AG04449 (cell line): ENCODE measurements around the gene KLHDC8A.

ENCODE experiments used
- CTCF ChIA-PET: fragments of 350-600 bp; formaldehyde crosslinking; extraction: SDS; loops from one replicate; lab custom pipeline; 2021; ENCODE audit warnings: antibody characterized with exemption; lab: Yijun Ruan, JAX
- POLR2A ChIA-PET: fragments of 400-600, 350-600 bp; formaldehyde crosslinking; extraction: SDS; loops from one replicate; lab custom pipeline; 2020; ENCODE audit warnings: antibody characterized with exemption, inconsistent platforms; lab: Yijun Ruan, JAX
- DNase-seq: peaks from one replicate; pipeline ENCODE4 v3.0.0-alpha.2; 2010; ENCODE audit warnings: low read depth, low spot score
- H3K4me3 ChIP-seq: 2 replicates; pipeline ENCODE4 v1.5.1; 2011; ENCODE audit warnings: low read depth, mild to moderate bottlenecking, control low read depth, low read length
- TF ChIP-seq, protein P1 (sequence below): IDR thresholded peaks from one replicate; pipeline ENCODE4 v1.5.1; 2011; ENCODE audit warnings: mild to moderate bottlenecking, moderate library complexity, low read length, control low read depth, inconsistent platforms; ENCODE audit not compliant: insufficient read depth; ENCODE audit errors: missing control alignments

Gene KLHDC8A

GRCh38 chr1:205354259-205355074 is 2.3 kb downstream of the KLHDC8A start:
- DNase-seq: no peak
- TF ChIP-seq, protein P1, sequence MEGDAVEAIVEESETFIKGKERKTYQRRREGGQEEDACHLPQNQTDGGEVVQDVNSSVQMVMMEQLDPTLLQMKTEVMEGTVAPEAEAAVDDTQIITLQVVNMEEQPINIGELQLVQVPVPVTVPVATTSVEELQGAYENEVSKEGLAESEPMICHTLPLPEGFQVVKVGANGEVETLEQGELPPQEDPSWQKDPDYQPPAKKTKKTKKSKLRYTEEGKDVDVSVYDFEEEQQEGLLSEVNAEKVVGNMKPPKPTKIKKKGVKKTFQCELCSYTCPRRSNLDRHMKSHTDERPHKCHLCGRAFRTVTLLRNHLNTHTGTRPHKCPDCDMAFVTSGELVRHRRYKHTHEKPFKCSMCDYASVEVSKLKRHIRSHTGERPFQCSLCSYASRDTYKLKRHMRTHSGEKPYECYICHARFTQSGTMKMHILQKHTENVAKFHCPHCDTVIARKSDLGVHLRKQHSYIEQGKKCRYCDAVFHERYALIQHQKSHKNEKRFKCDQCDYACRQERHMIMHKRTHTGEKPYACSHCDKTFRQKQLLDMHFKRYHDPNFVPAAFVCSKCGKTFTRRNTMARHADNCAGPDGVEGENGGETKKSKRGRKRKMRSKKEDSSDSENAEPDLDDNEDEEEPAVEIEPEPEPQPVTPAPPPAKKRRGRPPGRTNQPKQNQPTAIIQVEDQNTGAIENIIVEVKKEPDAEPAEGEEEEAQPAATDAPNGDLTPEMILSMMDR: peak; percentile 73
- POLR2A ChIA-PET: interaction anchor here (0.8 kb wide), 1 partner anchor 22 kb away, joined by 3 read pairs; no protein-coding TSS in a partner anchor
- no peak overlapping the region for H3K4me3 ChIP-seq
- CTCF ChIA-PET: interaction anchor here (0.6 to 6.5 kb wide), 78 partner anchors 9 to 523 kb away, joined by 3 to 201 read pairs (median 6); partner anchors contain the start of genes BLACAT1, LEMD1 and NUAK2

GRCh38 chr1:205353612-205354011 is 3.1 kb downstream of the KLHDC8A start:
- CTCF ChIA-PET: interaction anchor here (0.6 to 6.5 kb wide), 78 partner anchors 8 to 522 kb away, joined by 3 to 201 read pairs (median 6); partner anchors contain the start of genes BLACAT1, LEMD1 and NUAK2
- POLR2A ChIA-PET: interaction anchor here (0.8 kb wide), 1 partner anchor 21 kb away, joined by 3 read pairs; no protein-coding TSS in a partner anchor

DNA sequence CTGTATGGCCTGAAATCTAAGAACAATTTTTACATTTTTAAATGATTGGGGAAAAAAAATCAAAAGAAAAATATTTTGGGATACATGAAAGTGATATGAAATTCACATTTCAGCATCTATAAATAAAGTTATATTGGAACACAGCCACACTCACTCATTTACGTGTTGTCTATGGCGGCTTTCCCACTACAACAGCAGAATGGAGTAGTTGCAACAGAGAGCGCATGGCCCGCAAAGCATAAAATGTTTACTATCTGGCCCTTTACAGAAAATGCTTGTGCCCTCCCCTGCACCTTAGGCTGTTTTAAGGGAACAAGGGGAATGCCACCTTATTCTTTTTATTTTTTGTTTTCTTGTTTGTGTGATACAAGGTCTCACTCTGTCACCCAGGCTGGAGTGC is 3.5 kb downstream of the KLHDC8A start:
- H3K4me3 ChIP-seq: no peak overlapping the region
- no peak for DNase-seq
- ChIA-PET POLR2A (no interaction called here), CTCF (interaction anchor here (0.9 to 6.5 kb wide), 43 partner anchors 8 to 193 kb away, joined by 3 to 201 read pairs (median 8); partner anchors contain the start of genes LEMD1 and NUAK2)
- TF ChIP-seq, protein P1: no peak

More at GRCh38 chr1:205353612-205354011, 3.1 kb downstream of the KLHDC8A start:
- no peak overlapping the region for H3K4me3 ChIP-seq
- DNase-seq: no peak
- TF ChIP-seq, protein P1: no peak

DNA sequence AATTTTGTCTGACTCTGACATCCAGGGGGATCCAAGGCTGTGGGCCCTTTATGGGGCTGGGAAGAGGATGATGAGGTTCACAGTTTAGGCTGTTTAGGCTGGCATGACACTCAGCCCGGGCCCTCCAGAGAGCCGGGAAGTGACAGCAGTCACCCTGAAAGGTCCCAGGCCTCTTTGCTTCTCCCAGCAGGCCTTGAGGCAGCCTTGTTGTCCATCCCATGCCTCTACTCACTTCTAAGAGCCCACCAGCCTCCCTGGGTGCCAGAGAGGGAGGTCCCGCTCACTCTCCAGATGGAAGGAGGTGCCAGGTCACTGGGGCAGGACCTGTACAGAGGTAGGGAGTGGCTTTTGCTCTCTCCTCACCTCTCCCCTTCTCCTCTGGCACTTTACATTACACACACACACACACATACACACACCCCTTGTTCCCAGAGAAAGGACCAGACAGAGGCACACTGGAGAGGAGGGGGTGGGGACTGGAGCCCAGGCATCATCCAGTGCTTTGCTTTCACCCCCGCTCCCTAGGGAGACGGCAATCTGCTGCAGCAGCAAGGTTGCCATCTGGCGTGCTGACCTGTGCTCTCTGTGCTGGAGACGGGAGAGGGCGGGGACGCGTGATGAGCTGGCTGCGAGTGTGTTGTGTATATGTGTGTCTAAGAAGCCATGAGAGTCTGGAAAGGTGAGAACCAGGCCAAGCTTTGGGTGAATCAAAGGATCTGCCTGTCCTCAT is 4.6 kb downstream of the KLHDC8A start:
- TF ChIP-seq, protein P1: no peak
- POLR2A ChIA-PET: no interaction called here
- DNase-seq: no peak
- H3K4me3 ChIP-seq: no peak overlapping the region
- CTCF ChIA-PET: interaction anchor here (0.9 to 6.5 kb wide), 12 partner anchors 11 to 172 kb away, joined by 3 to 201 read pairs (median 35); no protein-coding TSS in a partner anchor

DNA sequence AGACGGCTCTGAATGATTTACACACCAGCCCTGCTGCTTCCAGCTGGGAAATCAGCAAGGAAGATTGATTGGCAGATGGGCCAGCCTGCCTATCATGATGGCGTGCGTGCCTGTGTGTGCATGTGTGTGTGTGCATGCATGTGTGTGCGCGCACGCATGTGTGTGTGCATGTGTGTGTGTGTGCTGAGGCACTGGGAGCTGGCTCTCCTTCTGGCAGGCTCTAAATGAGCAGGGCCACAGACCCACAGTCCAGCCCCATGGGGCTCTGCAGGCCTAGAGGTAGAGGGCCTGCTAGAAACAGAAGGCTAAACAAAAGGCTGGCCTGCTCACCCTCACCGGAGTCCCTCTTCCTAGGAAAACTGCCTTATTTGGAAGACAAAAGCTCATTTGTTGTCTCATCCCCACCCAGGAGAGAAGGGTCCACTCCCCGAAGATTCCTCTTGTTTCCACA is 6.0 kb downstream of the KLHDC8A start:
- ChIA-PET POLR2A (interaction anchor here (0.6 to 1.0 kb wide), 2 partner anchors 9 to 754 kb away, joined by 3 to 5 read pairs; no protein-coding TSS in a partner anchor), CTCF (interaction anchor here (0.8 to 6.6 kb wide), 13 partner anchors 11 to 179 kb away, joined by 3 to 55 read pairs (median 6); no protein-coding TSS in a partner anchor)
- TF ChIP-seq, protein P1: no peak
- no peak for DNase-seq
- H3K4me3 ChIP-seq: no peak overlapping the region
